Effector memory CD8-positive, alpha-beta T cell (primary cell): ENCODE results near the gene RPP21.
A peak's percentile ranks its signal among the peaks of the same experiment; 100 is the strongest.

ENCODE experiments used
- ATAC-seq: fragments of 150-1000 bp; cut with Tn5 transposase; replicated peaks from 2 replicates; pipeline ENCODE4 v1.10.0; 2021; ENCODE audit warnings: mild to moderate bottlenecking, moderate library complexity
- DNase-seq, 3 experiments: peaks; one replicate each; pipeline ENCODE4 v3.0.0; 2021
- H3K27ac Mint-ChIP-seq, 2 donors: one replicate each; pipeline ENCODE4 v1.8.0; 2022; ENCODE audit warnings: mild to moderate bottlenecking in 2 of 2, mixed read lengths in 2 of 2, moderate library complexity in 2 of 2
- H3K27me3 Mint-ChIP-seq, 2 donors: one replicate each; pipeline ENCODE4 v1.8.0; 2022; ENCODE audit warnings: mixed read lengths in 2 of 2
- H3K36me3 Mint-ChIP-seq: one replicate; pipeline ENCODE4 v1.8.0; 2022; ENCODE audit warnings: mild to moderate bottlenecking, moderate library complexity, mixed read lengths; ENCODE audit not compliant: insufficient read depth
- H3K4me1 Mint-ChIP-seq, 2 donors: one replicate each; pipeline ENCODE4 v1.8.0; 2022; ENCODE audit warnings: low read depth in 2 of 2, mixed read lengths in 2 of 2
- H3K4me3 Mint-ChIP-seq, 2 donors: one replicate each; pipeline ENCODE4 v1.8.0; 2022; ENCODE audit warnings: mild to moderate bottlenecking in 2 of 2, mixed read lengths in 2 of 2, moderate library complexity in 2 of 2
- H3K9me3 Mint-ChIP-seq, 2 donors: one replicate each; pipeline ENCODE4 v1.8.0; 2022; ENCODE audit warnings: mixed read lengths in 2 of 2
- total RNA-seq, 9 experiments: gene quantifications; one replicate each; lab custom pipeline; 2026; lab: John Stamatoyannopoulos, UW

RPP21 gene
- total RNA-seq: 1.8 to 8.1 (median 2.7) reads per million in 9 experiments

GRCh38 chr6:30344868-30345671, at the start of gene RPP21:
RPP21 (plus strand) TSS chr6:30345156; CDS start chr6:30345172, 16 bp downstream.
- H3K27me3 Mint-ChIP-seq: peaks cover 0 to 4% of the 10 kb centered on the region in 2 donors

GRCh38 chr6:30295837-30296236, 49.1 kb upstream of the RPP21 start:
- H3K4me3 Mint-ChIP-seq: no peak overlapping the region
- no peaks in the 10 kb centered on the region for H3K9me3 Mint-ChIP-seq
- peaks cover 42% of the 10 kb centered on the region for H3K36me3 Mint-ChIP-seq
- H3K27me3 Mint-ChIP-seq: no peaks in the 10 kb centered on the region
- H3K27ac Mint-ChIP-seq: no peak overlapping the region
- DNase-seq (no peak), ATAC-seq (no peak)
- H3K4me1 Mint-ChIP-seq: peaks cover 6 to 14% of the 10 kb centered on the region in 2 donors

More at GRCh38 chr6:30344868-30345671, at the start of gene RPP21:
- no peaks in the 10 kb centered on the region for H3K9me3 Mint-ChIP-seq
- ATAC-seq (peak; percentile 98), DNase-seq (peak; percentile 75 to 80 (median 77))
- H3K4me3 Mint-ChIP-seq: peak within 1 kb of the TSS; percentile 82 to 83
- peaks cover 9 to 14% of the 10 kb centered on the region in 2 donors for H3K4me1 Mint-ChIP-seq
- H3K36me3 Mint-ChIP-seq: peaks cover 12% of the 10 kb centered on the region
- peak within 1 kb of the TSS; percentile 79 to 88 for H3K27ac Mint-ChIP-seq

DNA sequence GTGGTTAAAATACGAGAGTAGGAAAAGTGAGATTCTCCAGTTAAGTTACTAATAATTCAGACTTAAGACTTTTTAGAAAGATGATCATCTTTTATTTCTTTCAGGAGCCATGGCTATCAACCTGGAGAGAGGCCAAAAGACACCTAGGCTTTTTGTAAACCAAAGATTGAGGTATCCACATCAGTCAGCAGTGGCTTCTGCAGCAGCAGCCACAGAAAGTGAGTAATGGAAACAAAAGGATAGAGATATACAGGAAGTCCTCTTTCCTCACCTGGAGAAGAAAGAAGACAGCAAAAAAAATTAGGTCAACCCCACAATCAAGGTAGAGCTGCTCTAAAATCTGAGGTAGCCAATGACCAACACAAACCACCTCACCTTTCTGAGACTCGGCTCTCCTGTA, 41.0 kb upstream of the RPP21 start:
- peaks cover 49 to 54% of the 10 kb centered on the region in 2 donors for H3K4me1 Mint-ChIP-seq
- ATAC-seq: no peak
- H3K9me3 Mint-ChIP-seq: no peaks in the 10 kb centered on the region
- no peak overlapping the region for H3K4me3 Mint-ChIP-seq
- H3K36me3 Mint-ChIP-seq: peaks cover 10% of the 10 kb centered on the region
- DNase-seq: no peak
- peak overlapping the region in 1 of 2 donors; percentile 26 for H3K27ac Mint-ChIP-seq
- no peaks in the 10 kb centered on the region for H3K27me3 Mint-ChIP-seq

- H3K27ac Mint-ChIP-seq: peak overlapping the region in 1 of 2 donors; percentile 33
- DNase-seq: no peak
Measured at GRCh38 chr6:30311101-30311500, 33.9 kb upstream of the RPP21 start.

GRCh38 chr6:30311671-30312070, 33.3 kb upstream of the RPP21 start:
- peaks cover 43% of the 10 kb centered on the region for H3K36me3 Mint-ChIP-seq

More at GRCh38 chr6:30311101-30311500, 33.9 kb upstream of the RPP21 start:
- ATAC-seq: no peak
- peaks cover 50 to 62% of the 10 kb centered on the region in 2 donors for H3K4me1 Mint-ChIP-seq
- no peaks in the 10 kb centered on the region for H3K9me3 Mint-ChIP-seq
- H3K27me3 Mint-ChIP-seq: no peaks in the 10 kb centered on the region
- H3K4me3 Mint-ChIP-seq: no peak overlapping the region
- H3K36me3 Mint-ChIP-seq: peaks cover 39% of the 10 kb centered on the region

GRCh38 chr6:30312266-30312665, 32.7 kb upstream of the RPP21 start:
- DNase-seq (no peak), ATAC-seq (no peak)
- no peak overlapping the region for H3K4me3 Mint-ChIP-seq
- peaks cover 43 to 59% of the 10 kb centered on the region in 2 donors for H3K4me1 Mint-ChIP-seq
- no peaks in the 10 kb centered on the region for H3K9me3 Mint-ChIP-seq
- no peaks in the 10 kb centered on the region for H3K27me3 Mint-ChIP-seq
- H3K36me3 Mint-ChIP-seq: peaks cover 43% of the 10 kb centered on the region
- H3K27ac Mint-ChIP-seq: no peak overlapping the region

More at GRCh38 chr6:30311671-30312070, 33.3 kb upstream of the RPP21 start:
- H3K4me1 Mint-ChIP-seq: peaks cover 48 to 61% of the 10 kb centered on the region in 2 donors
- H3K27ac Mint-ChIP-seq: no peak overlapping the region
- no peak overlapping the region for H3K4me3 Mint-ChIP-seq
- no peak for ATAC-seq
- DNase-seq: no peak
- H3K27me3 Mint-ChIP-seq: no peaks in the 10 kb centered on the region
- no peaks in the 10 kb centered on the region for H3K9me3 Mint-ChIP-seq

GRCh38 chr6:30312676-30313321, 32.2 kb upstream of the RPP21 start:
- no peaks in the 10 kb centered on the region for H3K27me3 Mint-ChIP-seq
- no peak overlapping the region for H3K4me3 Mint-ChIP-seq
- peaks cover 43% of the 10 kb centered on the region for H3K36me3 Mint-ChIP-seq
- H3K4me1 Mint-ChIP-seq: peaks cover 45 to 62% of the 10 kb centered on the region in 2 donors
- H3K27ac Mint-ChIP-seq: no peak overlapping the region
- H3K9me3 Mint-ChIP-seq: no peaks in the 10 kb centered on the region
- ATAC-seq (no peak), DNase-seq (no peak)

DNA sequence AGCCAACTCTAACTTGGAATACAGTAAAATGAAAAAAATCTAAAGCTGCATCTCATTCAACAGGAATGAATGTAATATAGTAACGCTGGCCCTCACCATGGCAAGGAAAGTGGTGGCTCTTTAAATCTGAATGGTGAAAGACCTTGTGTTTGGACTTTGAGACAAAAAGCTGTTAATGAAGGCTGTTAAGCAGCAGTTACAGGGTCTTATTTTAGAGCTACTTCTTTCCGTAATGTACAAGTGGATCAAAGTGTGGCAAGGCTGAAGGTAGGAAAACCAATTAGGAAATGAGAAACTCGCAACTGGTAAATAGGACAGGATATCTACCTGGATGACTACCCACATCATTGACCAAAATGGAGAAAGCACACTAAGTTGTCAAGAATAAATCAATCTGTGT, 29.8 kb upstream of the RPP21 start:
- no peaks in the 10 kb centered on the region for H3K9me3 Mint-ChIP-seq
- H3K36me3 Mint-ChIP-seq: peaks cover 37% of the 10 kb centered on the region
- no peaks in the 10 kb centered on the region for H3K27me3 Mint-ChIP-seq

GRCh38 chr6:30317913-30318589, 26.9 kb upstream of the RPP21 start:
- Mint-ChIP-seq H3K27me3 (no peaks in the 10 kb centered on the region), H3K27ac (peak overlapping the region; percentile 86 to 87), H3K36me3 (peaks cover 31% of the 10 kb centered on the region), H3K4me3 (peak overlapping the region; percentile 59 to 66), H3K9me3 (no peaks in the 10 kb centered on the region), H3K4me1 (peaks cover 52 to 79% of the 10 kb centered on the region in 2 donors)
- DNase-seq: no peak
- peak; percentile 22 for ATAC-seq

More for the DNA sequence above, 29.8 kb upstream of the RPP21 start:
- Mint-ChIP-seq H3K4me1 (peaks cover 49 to 70% of the 10 kb centered on the region in 2 donors), H3K4me3 (no peak overlapping the region), H3K27ac (no peak overlapping the region)
- no peak for DNase-seq
- no peak for ATAC-seq

DNA sequence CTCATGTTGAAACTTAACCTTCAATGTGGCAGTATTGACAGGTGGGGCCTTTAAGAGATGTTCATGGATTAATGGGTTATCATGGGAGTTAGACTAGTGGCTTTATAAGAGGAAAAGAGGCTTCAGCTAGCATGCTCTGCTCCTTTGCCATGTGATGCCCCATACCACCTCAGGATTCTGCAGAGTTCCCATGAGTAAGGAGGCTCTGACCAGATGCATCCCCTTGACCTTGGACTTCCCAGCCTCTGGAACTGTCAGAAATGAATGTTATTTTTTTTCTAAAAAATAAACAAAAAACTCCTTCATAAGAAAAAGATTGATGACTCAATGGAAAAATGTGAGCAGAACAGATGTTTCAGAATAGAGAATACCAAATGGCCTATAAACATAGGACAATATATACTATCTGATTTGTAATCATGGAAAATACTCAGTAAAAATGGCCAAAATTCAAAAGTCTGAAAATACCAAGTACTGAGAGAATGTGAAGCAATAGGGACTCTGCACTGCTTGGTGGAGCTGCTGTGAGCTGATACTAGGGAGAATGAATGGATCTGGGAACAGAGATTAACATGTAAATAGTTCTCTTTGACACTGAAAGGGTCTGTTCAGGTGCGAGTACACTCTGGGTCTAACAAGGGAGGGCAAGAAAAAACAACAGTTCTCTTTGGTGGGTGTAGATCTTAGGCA, 25.7 kb upstream of the RPP21 start:
- H3K27me3 Mint-ChIP-seq: no peaks in the 10 kb centered on the region
- H3K9me3 Mint-ChIP-seq: no peaks in the 10 kb centered on the region
- DNase-seq: no peak
- H3K36me3 Mint-ChIP-seq: peaks cover 22% of the 10 kb centered on the region
- peak overlapping the region; percentile 27 to 58 for H3K4me3 Mint-ChIP-seq
- no peak for ATAC-seq
- peaks cover 51 to 77% of the 10 kb centered on the region in 2 donors for H3K4me1 Mint-ChIP-seq
- peak overlapping the region; percentile 86 to 87 for H3K27ac Mint-ChIP-seq

DNA sequence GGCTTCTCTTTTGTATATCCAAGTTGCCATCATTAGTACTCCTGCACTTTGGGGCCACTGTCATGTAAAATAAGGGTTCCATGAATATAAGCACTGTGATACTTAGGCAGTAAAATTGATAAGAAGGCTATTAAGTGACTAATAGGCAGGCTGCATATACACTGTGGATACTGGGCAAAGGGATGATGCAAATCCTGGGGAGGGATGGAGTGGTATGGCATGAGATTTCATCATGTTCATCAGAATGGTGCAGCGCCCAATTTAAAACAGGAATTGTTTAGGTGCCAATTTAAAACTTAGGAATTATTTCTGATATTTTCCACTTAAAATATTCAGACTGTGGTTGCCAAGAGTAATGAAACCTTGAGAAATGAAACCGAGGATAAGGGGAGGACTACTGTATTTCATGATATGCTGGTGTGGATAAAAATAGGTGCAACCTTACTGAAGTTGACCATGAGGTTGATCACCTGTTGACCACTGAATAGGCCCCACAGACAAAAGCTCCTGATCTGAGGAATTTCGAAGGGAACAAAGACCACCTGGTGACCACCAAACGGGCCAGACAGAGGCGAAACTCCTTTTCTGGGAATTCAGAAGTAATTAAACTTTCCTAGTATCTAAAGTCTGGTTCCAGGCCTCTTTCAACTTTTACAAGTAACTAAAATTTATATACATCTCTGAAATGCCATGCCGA, 23.1 kb upstream of the RPP21 start:
- H3K4me3 Mint-ChIP-seq: peak overlapping the region; percentile 65 to 78
- no peaks in the 10 kb centered on the region for H3K9me3 Mint-ChIP-seq
- H3K27me3 Mint-ChIP-seq: no peaks in the 10 kb centered on the region
- no peak for ATAC-seq
- H3K27ac Mint-ChIP-seq: peak overlapping the region; percentile 79 to 93
- H3K4me1 Mint-ChIP-seq: peaks cover 60 to 76% of the 10 kb centered on the region in 2 donors
- peaks cover 36% of the 10 kb centered on the region for H3K36me3 Mint-ChIP-seq
- no peak for DNase-seq
